Measurements from ENCODE around the gene CBLB.

CBLB gene

DNA sequence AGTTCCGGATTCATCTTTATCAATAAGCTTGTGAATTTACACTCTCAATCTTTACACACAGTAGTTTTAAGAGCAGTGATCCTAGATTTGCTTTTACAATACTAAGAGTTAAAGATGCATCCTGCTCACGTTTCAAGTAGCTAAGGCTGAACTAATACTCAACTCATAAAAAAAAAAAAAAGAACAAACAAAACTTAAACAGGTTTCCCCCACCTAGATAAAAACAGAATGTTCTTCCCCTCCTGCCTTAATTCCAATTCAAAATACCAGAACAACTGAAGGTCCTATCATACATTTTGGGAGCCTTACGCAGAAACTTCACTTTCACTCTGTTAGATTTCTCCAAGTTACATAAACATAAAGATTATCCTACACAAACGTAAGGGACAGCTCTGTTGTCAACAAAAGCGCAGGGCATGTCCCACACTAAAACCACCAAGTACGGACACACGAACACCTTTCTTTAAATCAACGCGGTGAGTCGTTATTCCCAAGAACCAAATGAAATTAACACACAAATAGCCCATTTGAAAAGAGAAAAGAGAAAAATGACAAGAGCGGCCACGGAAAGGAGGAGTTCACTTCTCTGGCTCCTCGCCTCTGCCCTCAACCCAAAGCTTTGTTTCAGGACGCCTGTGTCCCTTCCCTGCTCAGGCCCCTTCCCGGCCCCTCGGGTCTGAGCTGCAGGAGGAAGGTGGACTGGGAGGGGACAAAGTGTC, 941 bp downstream of the CBLB start:
- H3K4me3 ChIP-seq (ENCODE audit: low read depth, low read length), result peak overlapping the region; percentile 98
- TF ChIP-seq HOXD13 (CRISPR knock-in tag; IDR thresholded peaks at IDR 0.05; ENCODE audit: borderline replicate concordance) (no peak), ZNF843 (tag by site-specific recombination; IDR thresholded peaks at IDR 0.05) (no peak), ZNF391 (tag by site-specific recombination; IDR thresholded peaks at IDR 0.05; ENCODE audit: borderline replicate concordance, low read depth) (no peak), HOXA7 (CRISPR knock-in tag; IDR thresholded peaks at IDR 0.05; ENCODE audit: borderline replicate concordance) (no peak), ZNF10 (tag by site-specific recombination; IDR thresholded peaks at IDR 0.05) (no peak), ZNF335 (tag by site-specific recombination; conservative IDR thresholded peaks at IDR 0.05) (peak; percentile 1; the same call in 1 of the 2 replicates), ZFP69B (tag by site-specific recombination; IDR thresholded peaks at IDR 0.05) (no peak), ZSCAN16 (tag by site-specific recombination; IDR thresholded peaks at IDR 0.05) (no peak), ZNF26 (tag by site-specific recombination; IDR thresholded peaks at IDR 0.05) (no peak), ZNF280D (tag by site-specific recombination; IDR thresholded peaks at IDR 0.05) (no peak), ZNF654 (tag by site-specific recombination; IDR thresholded peaks at IDR 0.05; ENCODE audit: low read depth) (no peak), PRDM1 (tag by site-specific recombination; IDR thresholded peaks at IDR 0.05) (peak; percentile 92)
- TF ChIP-seq, protein P1, sequence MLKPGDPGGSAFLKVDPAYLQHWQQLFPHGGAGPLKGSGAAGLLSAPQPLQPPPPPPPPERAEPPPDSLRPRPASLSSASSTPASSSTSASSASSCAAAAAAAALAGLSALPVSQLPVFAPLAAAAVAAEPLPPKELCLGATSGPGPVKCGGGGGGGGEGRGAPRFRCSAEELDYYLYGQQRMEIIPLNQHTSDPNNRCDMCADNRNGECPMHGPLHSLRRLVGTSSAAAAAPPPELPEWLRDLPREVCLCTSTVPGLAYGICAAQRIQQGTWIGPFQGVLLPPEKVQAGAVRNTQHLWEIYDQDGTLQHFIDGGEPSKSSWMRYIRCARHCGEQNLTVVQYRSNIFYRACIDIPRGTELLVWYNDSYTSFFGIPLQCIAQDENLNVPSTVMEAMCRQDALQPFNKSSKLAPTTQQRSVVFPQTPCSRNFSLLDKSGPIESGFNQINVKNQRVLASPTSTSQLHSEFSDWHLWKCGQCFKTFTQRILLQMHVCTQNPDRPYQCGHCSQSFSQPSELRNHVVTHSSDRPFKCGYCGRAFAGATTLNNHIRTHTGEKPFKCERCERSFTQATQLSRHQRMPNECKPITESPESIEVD (tag by site-specific recombination; IDR thresholded peaks at IDR 0.05), result peak; percentile 55
- TF ChIP-seq, protein P2, sequence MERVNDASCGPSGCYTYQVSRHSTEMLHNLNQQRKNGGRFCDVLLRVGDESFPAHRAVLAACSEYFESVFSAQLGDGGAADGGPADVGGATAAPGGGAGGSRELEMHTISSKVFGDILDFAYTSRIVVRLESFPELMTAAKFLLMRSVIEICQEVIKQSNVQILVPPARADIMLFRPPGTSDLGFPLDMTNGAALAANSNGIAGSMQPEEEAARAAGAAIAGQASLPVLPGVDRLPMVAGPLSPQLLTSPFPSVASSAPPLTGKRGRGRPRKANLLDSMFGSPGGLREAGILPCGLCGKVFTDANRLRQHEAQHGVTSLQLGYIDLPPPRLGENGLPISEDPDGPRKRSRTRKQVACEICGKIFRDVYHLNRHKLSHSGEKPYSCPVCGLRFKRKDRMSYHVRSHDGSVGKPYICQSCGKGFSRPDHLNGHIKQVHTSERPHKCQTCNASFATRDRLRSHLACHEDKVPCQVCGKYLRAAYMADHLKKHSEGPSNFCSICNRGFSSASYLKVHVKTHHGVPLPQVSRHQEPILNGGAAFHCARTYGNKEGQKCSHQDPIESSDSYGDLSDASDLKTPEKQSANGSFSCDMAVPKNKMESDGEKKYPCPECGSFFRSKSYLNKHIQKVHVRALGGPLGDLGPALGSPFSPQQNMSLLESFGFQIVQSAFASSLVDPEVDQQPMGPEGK (tag by site-specific recombination; IDR thresholded peaks at IDR 0.05), result 0 out of 2 replicates have a peak, but pooled peaks have one; percentile 9
- TF ChIP-seq, protein P3, sequence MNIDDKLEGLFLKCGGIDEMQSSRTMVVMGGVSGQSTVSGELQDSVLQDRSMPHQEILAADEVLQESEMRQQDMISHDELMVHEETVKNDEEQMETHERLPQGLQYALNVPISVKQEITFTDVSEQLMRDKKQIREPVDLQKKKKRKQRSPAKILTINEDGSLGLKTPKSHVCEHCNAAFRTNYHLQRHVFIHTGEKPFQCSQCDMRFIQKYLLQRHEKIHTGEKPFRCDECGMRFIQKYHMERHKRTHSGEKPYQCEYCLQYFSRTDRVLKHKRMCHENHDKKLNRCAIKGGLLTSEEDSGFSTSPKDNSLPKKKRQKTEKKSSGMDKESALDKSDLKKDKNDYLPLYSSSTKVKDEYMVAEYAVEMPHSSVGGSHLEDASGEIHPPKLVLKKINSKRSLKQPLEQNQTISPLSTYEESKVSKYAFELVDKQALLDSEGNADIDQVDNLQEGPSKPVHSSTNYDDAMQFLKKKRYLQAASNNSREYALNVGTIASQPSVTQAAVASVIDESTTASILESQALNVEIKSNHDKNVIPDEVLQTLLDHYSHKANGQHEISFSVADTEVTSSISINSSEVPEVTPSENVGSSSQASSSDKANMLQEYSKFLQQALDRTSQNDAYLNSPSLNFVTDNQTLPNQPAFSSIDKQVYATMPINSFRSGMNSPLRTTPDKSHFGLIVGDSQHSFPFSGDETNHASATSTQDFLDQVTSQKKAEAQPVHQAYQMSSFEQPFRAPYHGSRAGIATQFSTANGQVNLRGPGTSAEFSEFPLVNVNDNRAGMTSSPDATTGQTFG (tag by site-specific recombination; IDR thresholded peaks at IDR 0.05; ENCODE audit: borderline replicate concordance), result no peak
- TF ChIP-seq, protein P4, sequence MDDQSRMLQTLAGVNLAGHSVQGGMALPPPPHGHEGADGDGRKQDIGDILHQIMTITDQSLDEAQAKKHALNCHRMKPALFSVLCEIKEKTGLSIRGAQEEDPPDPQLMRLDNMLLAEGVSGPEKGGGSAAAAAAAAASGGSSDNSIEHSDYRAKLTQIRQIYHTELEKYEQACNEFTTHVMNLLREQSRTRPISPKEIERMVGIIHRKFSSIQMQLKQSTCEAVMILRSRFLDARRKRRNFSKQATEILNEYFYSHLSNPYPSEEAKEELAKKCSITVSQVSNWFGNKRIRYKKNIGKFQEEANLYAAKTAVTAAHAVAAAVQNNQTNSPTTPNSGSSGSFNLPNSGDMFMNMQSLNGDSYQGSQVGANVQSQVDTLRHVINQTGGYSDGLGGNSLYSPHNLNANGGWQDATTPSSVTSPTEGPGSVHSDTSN (CRISPR knock-in tag; IDR thresholded peaks at IDR 0.05), result no peak
- no peaks in the 10 kb centered on the region for H3K9me3 ChIP-seq (ENCODE audit: control insufficient read depth, insufficient read depth, low read depth, low read length)
- CTCF ChIA-PET, result interaction anchor here (0.7 kb wide), 2 partner anchors 156 to 1251 kb away, joined by 3 read pairs; no protein-coding TSS in a partner anchor
- H3K36me3 ChIP-seq (ENCODE audit: control insufficient read depth in 2 of 2, insufficient read depth in 1 of 2, low read length in 2 of 2), result peaks cover 0 to 2% of the 10 kb centered on the region in 2 experiments; a peak in 1 of 3 replicates
- 0 out of 2 replicates have a peak, but pooled peaks cover 4% of the 10 kb centered on the region for H3K4me1 ChIP-seq (ENCODE audit: control insufficient read depth, insufficient read depth, low read length)
- POLR2A ChIA-PET, result no interaction called here
- H3K27ac ChIP-seq (ENCODE audit: extremely low read depth, low read depth, low read length), result peak overlapping the region; percentile 80; the same call in 1 of the 2 replicates

Measured in HEK293 (cell line).